GM13977 (cell line): ENCODE measurements around the gene LRP6.
"Not testable (repeated sequence)": the region's sequence is repeated elsewhere in the genome, so short reads cannot be mapped to it uniquely, and the experiment has no call there.

Experiments used
- DNase-seq: peaks from one replicate; pipeline ENCODE4 v3.0.0; 2012; ENCODE audit warnings: low spot score
- in situ Hi-C: fragments of 300-500 bp; cut with MboI; formaldehyde crosslinking; loops from one replicate; pipeline ENCODE4 v1.12.0; 2022; ENCODE audit warnings: low sequenced_read_pairs, low pct_unique_long_range_greater_than_20kb, mixed read lengths, inconsistent platforms; ENCODE audit not compliant: unreplicated experiment
- TF ChIP-seq, protein P1 (sequence below): IDR thresholded peaks from 2 replicates; pipeline ENCODE4 v1.5.1; 2012; ENCODE audit warnings: mild to moderate bottlenecking, control low read depth; ENCODE audit not compliant: insufficient read depth; ENCODE audit errors: extremely low read depth, missing control alignments

Gene LRP6

DNA sequence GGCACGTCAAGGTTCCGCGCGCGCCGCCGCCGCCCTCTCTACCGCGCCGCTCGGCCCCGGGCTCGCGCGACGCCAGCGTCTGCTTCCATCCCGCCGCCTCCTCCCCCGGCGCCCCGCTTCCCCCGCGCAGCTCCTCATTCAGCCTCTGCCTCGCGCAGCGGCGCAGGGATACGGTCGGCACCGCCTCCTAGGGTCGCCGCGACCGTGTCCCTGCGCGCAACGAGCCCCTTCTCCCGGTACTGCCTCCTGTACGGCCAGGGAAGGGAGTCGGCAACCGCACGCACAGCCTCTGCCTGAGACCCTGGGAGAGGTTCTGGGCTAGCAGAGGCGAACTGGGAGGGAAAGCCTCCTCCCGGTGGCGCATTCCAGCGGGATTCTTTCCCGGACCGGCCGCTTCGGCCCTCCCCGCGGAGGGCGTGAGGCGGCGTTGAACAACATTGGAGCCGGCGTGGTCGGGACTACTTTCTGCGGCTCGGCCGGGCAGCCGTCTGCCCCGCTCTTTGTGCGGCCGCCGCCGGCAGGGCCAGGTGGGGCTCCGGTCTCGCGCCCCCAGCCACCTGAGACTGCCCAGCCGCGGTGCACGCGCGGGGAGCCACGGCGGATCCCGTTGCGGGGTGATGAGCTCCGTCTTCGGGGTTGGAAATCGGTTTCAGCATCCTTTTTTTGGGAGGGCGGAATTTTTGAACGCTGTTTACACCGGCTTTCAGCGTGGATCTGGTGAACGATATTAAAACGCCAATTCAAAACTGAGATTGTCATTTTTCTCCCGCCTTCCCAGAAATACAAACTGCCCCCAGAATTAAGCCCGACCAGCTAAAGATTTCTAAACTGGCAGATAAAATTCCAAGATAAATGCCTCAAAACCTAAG, at the start of gene LRP6:
TSS of gene LRP6 (minus strand) at position 172 of the 869 bp plus-strand sequence. CDS start 309 bp downstream, outside the sequence.
- TF ChIP-seq, protein P1, sequence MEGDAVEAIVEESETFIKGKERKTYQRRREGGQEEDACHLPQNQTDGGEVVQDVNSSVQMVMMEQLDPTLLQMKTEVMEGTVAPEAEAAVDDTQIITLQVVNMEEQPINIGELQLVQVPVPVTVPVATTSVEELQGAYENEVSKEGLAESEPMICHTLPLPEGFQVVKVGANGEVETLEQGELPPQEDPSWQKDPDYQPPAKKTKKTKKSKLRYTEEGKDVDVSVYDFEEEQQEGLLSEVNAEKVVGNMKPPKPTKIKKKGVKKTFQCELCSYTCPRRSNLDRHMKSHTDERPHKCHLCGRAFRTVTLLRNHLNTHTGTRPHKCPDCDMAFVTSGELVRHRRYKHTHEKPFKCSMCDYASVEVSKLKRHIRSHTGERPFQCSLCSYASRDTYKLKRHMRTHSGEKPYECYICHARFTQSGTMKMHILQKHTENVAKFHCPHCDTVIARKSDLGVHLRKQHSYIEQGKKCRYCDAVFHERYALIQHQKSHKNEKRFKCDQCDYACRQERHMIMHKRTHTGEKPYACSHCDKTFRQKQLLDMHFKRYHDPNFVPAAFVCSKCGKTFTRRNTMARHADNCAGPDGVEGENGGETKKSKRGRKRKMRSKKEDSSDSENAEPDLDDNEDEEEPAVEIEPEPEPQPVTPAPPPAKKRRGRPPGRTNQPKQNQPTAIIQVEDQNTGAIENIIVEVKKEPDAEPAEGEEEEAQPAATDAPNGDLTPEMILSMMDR: no peak
- DNase-seq: peak; percentile 88
- in situ Hi-C loops: no loop called here

DNA sequence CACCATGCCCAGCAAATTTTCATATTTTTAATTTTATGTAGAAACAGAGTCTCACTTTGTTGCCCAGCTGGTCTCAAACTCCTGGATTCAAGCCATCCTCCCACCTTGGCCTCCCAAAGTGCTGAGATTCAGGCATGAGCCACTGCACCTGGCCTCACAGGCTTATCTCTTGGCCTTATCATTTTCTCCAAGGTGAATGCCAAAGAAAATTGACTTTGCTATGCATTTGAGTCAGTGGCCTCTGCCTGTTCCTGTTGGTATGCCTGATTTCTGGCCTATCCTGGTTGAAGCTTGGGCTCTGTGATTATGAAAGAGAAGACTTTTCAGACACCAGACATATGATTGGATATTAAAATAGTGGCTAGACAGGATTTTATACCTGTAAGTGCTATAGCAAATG, 49.0 kb upstream of the LRP6 start:
- TF ChIP-seq, protein P1: no peak
- in situ Hi-C loops: no loop called here
- DNase-seq: no peak

DNA sequence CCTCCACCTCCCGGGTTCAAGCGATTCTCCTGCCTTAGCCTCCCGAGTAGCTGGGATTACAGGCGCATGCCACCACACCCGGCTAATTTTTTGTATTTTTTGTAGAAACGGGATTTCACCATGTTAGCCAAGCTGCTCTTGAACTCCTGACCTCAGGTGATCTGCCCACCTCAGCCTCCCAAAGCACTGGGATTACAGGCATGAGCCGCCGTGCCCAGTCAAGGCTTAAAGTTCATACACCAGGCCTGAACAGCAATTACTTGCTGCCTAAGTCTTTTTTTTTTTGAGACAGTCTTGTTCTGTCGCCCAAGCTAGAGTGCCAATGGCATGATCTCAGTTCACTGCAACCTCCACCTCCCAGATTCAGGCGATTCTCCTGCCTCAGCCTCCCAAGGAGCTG, 43.9 kb upstream of the LRP6 start:
- in situ Hi-C loops, DNase-seq: not testable (repeated sequence)

DNA sequence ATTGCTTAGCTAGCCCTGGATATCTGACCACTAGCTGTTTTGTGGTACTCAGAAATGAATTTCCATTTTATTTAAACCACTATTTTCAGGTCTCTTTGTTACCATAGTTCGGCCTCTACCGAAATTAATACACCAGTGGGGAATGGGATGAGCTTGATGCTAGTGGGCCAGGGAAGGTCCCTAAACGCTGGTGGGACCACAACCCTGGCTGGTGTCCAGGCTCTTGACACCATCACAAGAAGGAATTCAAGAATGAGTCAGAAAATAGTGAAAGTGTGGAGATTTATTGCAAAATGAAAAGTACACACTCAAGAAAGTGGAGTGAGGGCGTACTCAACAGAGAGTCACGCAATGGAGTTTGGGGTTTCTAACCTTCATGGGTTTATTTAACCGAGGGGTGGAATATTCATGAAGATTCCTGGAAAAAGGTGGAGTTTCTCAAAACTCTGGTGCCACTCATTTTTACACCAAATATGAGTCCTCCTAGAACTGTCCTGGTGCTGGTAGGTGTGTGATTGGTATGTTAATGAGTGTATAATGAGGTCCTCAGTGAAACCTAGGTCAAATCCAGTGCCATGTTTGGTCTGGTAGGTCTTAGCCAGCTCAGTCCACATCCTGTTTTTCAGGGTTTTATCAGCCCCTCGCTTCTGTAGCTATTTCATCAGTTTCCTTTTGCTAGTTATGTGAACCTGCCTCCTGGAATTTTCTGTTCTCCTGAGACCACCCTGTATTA, 38.9 kb upstream of the LRP6 start:
- no peak for DNase-seq

DNA sequence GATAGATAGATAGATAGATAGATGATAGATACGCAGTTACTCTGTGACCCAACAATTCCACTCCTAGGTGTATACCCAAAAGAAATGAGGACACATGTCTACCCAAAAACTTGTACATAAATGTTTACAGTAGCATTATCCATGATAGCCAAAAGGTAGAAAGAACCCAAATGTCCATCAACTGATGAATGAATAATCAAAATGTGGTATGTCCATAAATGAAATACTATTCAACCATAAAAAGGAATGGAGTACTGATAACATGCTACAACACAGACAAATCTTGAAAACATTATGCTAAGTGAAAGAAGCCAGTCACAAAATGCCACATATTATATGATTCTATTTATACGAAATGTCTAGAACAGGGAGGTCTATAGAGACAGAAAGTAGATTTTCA, 36.1 kb upstream of the LRP6 start:
- no peak for DNase-seq
- TF ChIP-seq, protein P1: no peak
- in situ Hi-C loops: no loop called here

More for the DNA sequence above, 38.9 kb upstream of the LRP6 start:
- in situ Hi-C loops: no loop called here
- TF ChIP-seq, protein P1: no peak

DNA sequence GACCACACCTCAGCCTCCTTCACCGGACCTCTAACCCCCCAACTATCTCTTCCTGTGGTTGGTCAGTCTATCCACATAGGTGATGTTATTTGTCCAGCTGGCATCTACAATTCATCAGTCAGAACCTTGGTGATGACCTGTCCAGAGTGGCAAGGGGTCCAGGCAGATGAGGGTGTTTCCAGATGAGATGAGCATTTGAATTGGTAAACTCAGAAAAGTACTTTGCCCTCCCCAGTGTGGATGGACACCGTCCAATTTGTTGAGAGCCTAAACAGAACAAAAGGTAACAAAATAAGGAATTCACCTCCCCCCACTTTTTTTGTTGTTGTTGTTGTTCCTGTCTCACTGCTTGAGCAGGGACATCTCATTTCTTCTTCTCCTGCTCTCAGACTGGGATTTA, 34.3 kb upstream of the LRP6 start:
- no peak for DNase-seq
- TF ChIP-seq, protein P1: no peak
- in situ Hi-C loops: no loop called here
